Panc1 (cell line): ENCODE data around the gene CSF1. TPM values are rescaled to one million over a fixed set of nuclear protein-coding genes. Genes with fewer than 3 reads are reported as not detected.
A peak's percentile ranks its signal among the peaks of the same experiment; 100 is the strongest.

Source experiments
- ATAC-seq: fragments of 200-7000 bp; cut with Tn5 transposase; 2 replicates; pipeline ENCODE4 v1.9.1; 2020; ENCODE audit warnings: mild to moderate bottlenecking, moderate library complexity
- BruUV-seq: library from RNA; stranded (reverse); fragments of 400-500 nt; replicated peaks from 2 replicates; lab custom pipeline; 2021; lab: Mats Ljungman, UMichigan
- CTCF ChIA-PET: fragments of 300-600 bp; sonication (Branson Sonifier 250); formaldehyde crosslinking; loops from one replicate; lab custom pipeline; 2022; ENCODE audit warnings: antibody characterized with exemption; lab: Charles Lee
- POLR2A ChIA-PET: fragments of 300-600 bp; sonication (Branson Sonifier 250); formaldehyde crosslinking; loops from one replicate; lab custom pipeline; 2022; ENCODE audit warnings: antibody characterized with exemption; lab: Charles Lee
- DNase-seq: peaks from one replicate; pipeline ENCODE4 v3.0.0-alpha.2; 2010; ENCODE audit warnings: low read depth, low spot score
- H3K27ac ChIP-seq: 2 replicates; pipeline ENCODE4 v1.5.1; 2011; ENCODE audit warnings: mild to moderate bottlenecking, low read length, inconsistent platforms
- H3K27me3 ChIP-seq: fragments of 200-500 bp; sonication (Bioruptor generic); 2 replicates; pipeline ENCODE4 v1.6.0; 2014; ENCODE audit warnings: low read length, inconsistent platforms; ENCODE audit not compliant: control insufficient read depth, insufficient read depth
- H3K36me3 ChIP-seq: fragments of 200-500 bp; sonication (Bioruptor generic); 2 replicates; pipeline ENCODE4 v1.5.1; 2014; ENCODE audit warnings: inconsistent platforms, mild to moderate bottlenecking, low read length, moderate library complexity; ENCODE audit not compliant: control insufficient read depth, insufficient read depth
- H3K4me1 ChIP-seq: 2 replicates; pipeline ENCODE4 v1.5.1; 2011; ENCODE audit warnings: inconsistent platforms, mild to moderate bottlenecking, low read length, moderate library complexity; ENCODE audit not compliant: control insufficient read depth, insufficient read depth
- H3K4me3 ChIP-seq, 2 experiments: 2 replicates each; pipeline ENCODE4 v1.5.1; 2011 to 2012; ENCODE audit warnings: low read depth in 2 of 2, low read length in 2 of 2, mild to moderate bottlenecking in 2 of 2, inconsistent platforms in 1 of 2, moderate library complexity in 1 of 2
- H3K9me3 ChIP-seq: fragments of 200-500 bp; sonication (Bioruptor generic); 2 replicates; pipeline ENCODE4 v1.5.1; 2014; ENCODE audit warnings: low read depth, mild to moderate bottlenecking, inconsistent platforms, low read length, moderate library complexity; ENCODE audit not compliant: control insufficient read depth, insufficient read depth
- SIN3A ChIP-seq: IDR thresholded peaks from 2 replicates; pipeline ENCODE4 v1.6.1; 2012; ENCODE audit warnings: low read depth, mild to moderate bottlenecking, low read length, moderate library complexity, borderline replicate concordance; ENCODE audit not compliant: insufficient read depth
- TCF7L2 ChIP-seq: IDR thresholded peaks from 2 replicates; pipeline ENCODE4 v1.6.1; 2011; ENCODE audit warnings: mild to moderate bottlenecking, low read depth, low read length, inconsistent platforms
- in situ Hi-C: cut with HindIII; loops from 2 replicates; pipeline ENCODE4 v1.10.0; 2016; ENCODE audit warnings: low sequenced_read_pairs, low pct_unique_long_range_greater_than_20kb
- intact Hi-C: fragments of 100-400 bp; cut with micrococcal nuclease; formaldehyde crosslinking; loops from one replicate; pipeline ENCODE4 v1.10.0; 2022; ENCODE audit not compliant: unreplicated experiment
- total RNA-seq: library from RNA; stranded (reverse); gene quantifications from one replicate; pipeline ENCODE4 v1.2.1, GENCODE V29; 2021; ENCODE audit not compliant: unreplicated experiment
- TF ChIP-seq, protein P1 (sequence below), 2 experiments: IDR thresholded peaks; 2 replicates each; pipeline ENCODE4 v1.6.1; 2011 to 2012; ENCODE audit warnings: low read depth in 2 of 2, control low read depth in 1 of 2, low read length in 1 of 2, mild to moderate bottlenecking in 1 of 2, moderate library complexity in 1 of 2; ENCODE audit not compliant: insufficient read depth in 1 of 2

Gene CSF1
- total RNA-seq, 1 experiment from 2014 or later: 217 TPM

DNA sequence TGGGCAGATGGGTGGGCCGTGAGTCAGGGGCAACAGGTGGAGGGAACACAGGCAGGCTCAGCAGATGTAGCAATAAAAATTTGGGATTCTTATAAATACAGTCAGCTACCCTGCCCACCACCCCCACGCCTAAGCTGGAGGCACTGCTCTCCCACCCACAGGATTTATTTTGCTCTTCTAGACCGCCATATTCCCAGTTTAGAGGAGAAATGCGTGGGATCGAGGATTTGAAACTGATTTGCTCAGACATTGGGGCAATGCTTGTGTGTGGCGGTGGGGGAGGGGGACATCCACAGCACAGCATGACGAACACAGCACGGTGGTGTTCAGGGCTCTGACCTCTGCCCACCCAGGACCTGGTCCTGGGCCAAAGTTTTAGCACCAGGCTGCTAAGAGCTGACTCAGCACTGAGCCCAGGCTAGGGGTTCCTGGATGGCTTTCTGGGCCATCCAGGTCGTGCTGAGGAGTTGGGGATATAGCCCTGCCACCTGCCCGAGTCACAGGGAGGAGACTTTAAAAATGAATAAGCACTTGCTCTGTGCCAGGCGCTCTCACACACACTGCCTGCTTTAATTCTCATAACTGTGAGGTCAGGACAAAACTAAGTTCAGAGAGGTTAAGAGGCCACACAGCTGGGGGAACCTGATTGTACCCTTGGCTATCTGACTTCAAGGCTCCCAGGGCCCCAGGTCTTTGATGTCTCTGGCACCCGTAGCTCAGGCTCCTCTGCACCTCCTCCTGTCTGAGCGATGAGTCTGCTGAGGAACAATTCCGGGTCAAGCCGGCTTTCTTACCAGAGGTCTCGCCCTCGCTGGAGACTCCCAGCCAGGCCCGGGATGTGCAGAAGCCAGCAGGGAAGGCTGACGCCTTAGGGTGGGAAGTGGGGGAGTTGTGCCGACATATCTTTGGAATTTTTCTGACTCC is 29.4 kb upstream of the CSF1 start:
- Histone ChIP-seq H3K27ac (peak overlapping the region; percentile 85), H3K4me3 (no peak overlapping the region), H3K27me3 (no peaks in the 10 kb centered on the region), H3K9me3 (no peaks in the 10 kb centered on the region), H3K36me3 (no peaks in the 10 kb centered on the region), H3K4me1 (peaks cover 64% of the 10 kb centered on the region)
- TF ChIP-seq TCF7L2: 0 out of 2 replicates have a peak, but pooled peaks have one; percentile 35
- TF ChIP-seq SIN3A: no peak
- CTCF ChIA-PET: no interaction called here
- DNase-seq (no peak), ATAC-seq (no peak)
- intact Hi-C loops (no loop called here), in situ Hi-C loops (no loop called here)
- POLR2A ChIA-PET: no interaction called here
- no TSS peak for BruUV-seq

DNA sequence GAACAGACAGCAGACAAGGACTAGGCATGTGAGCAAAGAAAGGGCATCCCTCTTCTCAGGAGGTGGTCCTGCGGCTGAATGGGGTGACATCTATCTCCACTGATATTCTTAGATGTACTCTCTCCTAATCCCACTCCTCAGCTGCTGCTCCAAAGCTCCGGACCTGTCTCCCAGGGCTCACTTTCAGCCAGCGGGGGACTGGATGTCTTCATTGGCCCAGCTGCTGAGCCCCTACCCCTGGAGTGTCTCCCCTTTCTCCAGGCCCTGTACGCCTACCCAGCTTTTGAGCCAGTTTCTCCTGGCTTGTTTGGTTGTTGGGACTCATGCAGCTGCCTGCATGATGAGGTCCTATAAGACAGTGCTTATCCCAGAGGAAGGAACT is 28.8 kb upstream of the CSF1 start:
- intact Hi-C loops: no loop called here
- Histone ChIP-seq H3K36me3 (no peaks in the 10 kb centered on the region), H3K4me1 (peaks cover 58% of the 10 kb centered on the region), H3K9me3 (no peaks in the 10 kb centered on the region), H3K27ac (peak overlapping the region; percentile 85), H3K27me3 (no peaks in the 10 kb centered on the region), H3K4me3 (no peak overlapping the region)
- POLR2A ChIA-PET: no interaction called here
- CTCF ChIA-PET: no interaction called here
- no peak for ATAC-seq
- DNase-seq: no peak
- in situ Hi-C loops: no loop called here
- BruUV-seq: no TSS peak
- TF ChIP-seq TCF7L2: no peak

DNA sequence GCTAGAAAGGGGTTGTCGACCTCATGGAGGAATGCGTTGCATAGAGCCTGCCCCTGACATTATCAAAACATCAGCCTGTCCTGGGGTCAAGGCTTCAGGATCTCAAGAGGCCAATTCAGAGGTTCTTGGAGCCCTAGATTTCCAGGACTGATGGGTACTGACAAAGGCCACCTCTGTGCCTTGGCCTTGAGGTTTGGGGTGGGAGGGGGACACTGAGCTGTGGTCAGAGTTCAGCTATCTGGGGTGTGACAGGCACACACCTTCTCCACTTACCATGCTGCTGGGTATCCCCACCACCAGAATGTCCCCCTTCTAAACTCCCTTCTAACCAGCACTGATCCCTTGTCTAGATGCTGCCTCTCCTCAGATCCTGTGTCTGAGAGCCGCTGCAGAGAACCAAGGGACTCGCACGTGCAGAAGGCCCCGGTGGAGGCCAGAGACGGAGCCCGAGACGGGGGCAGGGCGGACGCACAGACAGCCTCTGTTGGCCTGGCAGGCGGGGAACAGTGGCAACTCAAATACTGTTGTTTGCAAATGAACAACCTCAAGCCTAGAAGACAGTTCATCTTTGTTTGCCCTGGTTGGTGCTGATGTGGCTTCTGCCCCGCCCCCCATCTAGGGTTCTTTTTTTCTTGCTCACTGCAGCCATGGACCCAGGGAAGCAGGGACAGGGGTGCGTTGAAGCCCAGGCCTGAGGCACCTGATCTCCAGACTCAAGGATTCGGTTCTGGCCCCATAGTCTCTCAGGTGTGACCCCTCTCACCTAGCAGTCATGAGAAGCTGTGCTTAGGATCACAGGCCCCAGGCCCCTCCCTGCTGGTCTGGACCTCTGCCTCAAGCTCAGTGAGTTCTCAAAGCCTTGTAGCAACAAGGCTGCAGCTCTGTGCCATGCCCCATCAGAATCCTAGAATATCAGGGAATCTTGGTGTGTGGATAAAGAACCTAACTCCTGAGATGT is 28.1 kb upstream of the CSF1 start:
- Histone ChIP-seq H3K4me3 (no peak overlapping the region), H3K4me1 (peaks cover 53% of the 10 kb centered on the region), H3K9me3 (no peaks in the 10 kb centered on the region), H3K27me3 (no peaks in the 10 kb centered on the region), H3K36me3 (no peaks in the 10 kb centered on the region), H3K27ac (peak overlapping the region; percentile 85)
- TF ChIP-seq, protein P1, sequence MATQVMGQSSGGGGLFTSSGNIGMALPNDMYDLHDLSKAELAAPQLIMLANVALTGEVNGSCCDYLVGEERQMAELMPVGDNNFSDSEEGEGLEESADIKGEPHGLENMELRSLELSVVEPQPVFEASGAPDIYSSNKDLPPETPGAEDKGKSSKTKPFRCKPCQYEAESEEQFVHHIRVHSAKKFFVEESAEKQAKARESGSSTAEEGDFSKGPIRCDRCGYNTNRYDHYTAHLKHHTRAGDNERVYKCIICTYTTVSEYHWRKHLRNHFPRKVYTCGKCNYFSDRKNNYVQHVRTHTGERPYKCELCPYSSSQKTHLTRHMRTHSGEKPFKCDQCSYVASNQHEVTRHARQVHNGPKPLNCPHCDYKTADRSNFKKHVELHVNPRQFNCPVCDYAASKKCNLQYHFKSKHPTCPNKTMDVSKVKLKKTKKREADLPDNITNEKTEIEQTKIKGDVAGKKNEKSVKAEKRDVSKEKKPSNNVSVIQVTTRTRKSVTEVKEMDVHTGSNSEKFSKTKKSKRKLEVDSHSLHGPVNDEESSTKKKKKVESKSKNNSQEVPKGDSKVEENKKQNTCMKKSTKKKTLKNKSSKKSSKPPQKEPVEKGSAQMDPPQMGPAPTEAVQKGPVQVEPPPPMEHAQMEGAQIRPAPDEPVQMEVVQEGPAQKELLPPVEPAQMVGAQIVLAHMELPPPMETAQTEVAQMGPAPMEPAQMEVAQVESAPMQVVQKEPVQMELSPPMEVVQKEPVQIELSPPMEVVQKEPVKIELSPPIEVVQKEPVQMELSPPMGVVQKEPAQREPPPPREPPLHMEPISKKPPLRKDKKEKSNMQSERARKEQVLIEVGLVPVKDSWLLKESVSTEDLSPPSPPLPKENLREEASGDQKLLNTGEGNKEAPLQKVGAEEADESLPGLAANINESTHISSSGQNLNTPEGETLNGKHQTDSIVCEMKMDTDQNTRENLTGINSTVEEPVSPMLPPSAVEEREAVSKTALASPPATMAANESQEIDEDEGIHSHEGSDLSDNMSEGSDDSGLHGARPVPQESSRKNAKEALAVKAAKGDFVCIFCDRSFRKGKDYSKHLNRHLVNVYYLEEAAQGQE (IDR thresholded peaks at IDR 0.05; ENCODE audit: insufficient read depth in 1 of 2, low read depth in 2 of 2, low read length in 1 of 2): no peak
- no peak for DNase-seq
- no TSS peak for BruUV-seq
- intact Hi-C loops (no loop called here), in situ Hi-C loops (no loop called here)
- no peak; the same call in 1 of the 2 replicates for ATAC-seq
- ChIA-PET POLR2A (interaction anchor here (0.5 kb wide), 1 partner anchor 194 kb away, joined by 3 read pairs; no protein-coding TSS in a partner anchor), CTCF (no interaction called here)
